Neuron (in vitro differentiated cells): Measurements from ENCODE around the gene GDF15.
"Not testable (repeated sequence)": the region's sequence is repeated elsewhere in the genome, so short reads cannot be mapped to it uniquely, and the experiment has no call there.

Experiments
- H2AFZ ChIP-seq: one replicate; pipeline ENCODE4 v1.6.1; 2013; ENCODE audit warnings: low read depth, mild to moderate bottlenecking, inconsistent platforms, low read length, moderate library complexity
- H3K27me3 ChIP-seq: one replicate; pipeline ENCODE4 v1.6.1; 2013; ENCODE audit warnings: low read length; ENCODE audit not compliant: insufficient read depth
- H3K36me3 ChIP-seq: one replicate; pipeline ENCODE4 v1.6.1; 2013; ENCODE audit warnings: low read length; ENCODE audit not compliant: insufficient read depth
- H3K4me1 ChIP-seq: one replicate; pipeline ENCODE4 v1.6.1; 2013; ENCODE audit warnings: low read length; ENCODE audit not compliant: insufficient read depth
- H3K4me3 ChIP-seq: 2 replicates; pipeline ENCODE4 v1.5.1; 2013; ENCODE audit warnings: mild to moderate bottlenecking, low read length, moderate library complexity
- H3K9me3 ChIP-seq: one replicate; pipeline ENCODE4 v1.6.1; 2013; ENCODE audit warnings: low read length

The GDF15 gene

GRCh38 chr19:18385675-18386542 is at the start of gene GDF15:
TSS of gene GDF15 (plus strand) at chr19:18386158. CDS start at chr19:18386190, 32 bp downstream.
- H2AFZ ChIP-seq: no peak within 1 kb of the TSS
- no peaks in the 10 kb centered on the region for H3K36me3 ChIP-seq
- H3K27me3 ChIP-seq: no peaks in the 10 kb centered on the region
- H3K4me3 ChIP-seq: peak within 1 kb of the TSS; percentile 0
- peaks cover 6% of the 10 kb centered on the region for H3K4me1 ChIP-seq
- no peaks in the 10 kb centered on the region for H3K9me3 ChIP-seq

- H3K4me3 ChIP-seq: no peak overlapping the region
- H3K36me3 ChIP-seq: no peaks in the 10 kb centered on the region
- peaks cover 8% of the 10 kb centered on the region for H3K4me1 ChIP-seq
- no peak overlapping the region for H2AFZ ChIP-seq
- no peaks in the 10 kb centered on the region for H3K9me3 ChIP-seq
- no peaks in the 10 kb centered on the region for H3K27me3 ChIP-seq
Measured at GRCh38 chr19:18338541-18338940, 47.4 kb upstream of the GDF15 start.

GRCh38 chr19:18339723-18340122 is 46.2 kb upstream of the GDF15 start:
- Histone ChIP-seq H3K4me1 (peaks cover 19% of the 10 kb centered on the region), H3K27me3 (no peaks in the 10 kb centered on the region), H3K9me3 (no peaks in the 10 kb centered on the region), H3K4me3 (peak overlapping the region; percentile 61), H2AFZ (no peak overlapping the region), H3K36me3 (no peaks in the 10 kb centered on the region)

- H3K4me1 ChIP-seq: peaks cover 24% of the 10 kb centered on the region
- no peaks in the 10 kb centered on the region for H3K36me3 ChIP-seq
- no peak within 1 kb of the TSS for H2AFZ ChIP-seq
- no peaks in the 10 kb centered on the region for H3K27me3 ChIP-seq
- no peaks in the 10 kb centered on the region for H3K9me3 ChIP-seq
- H3K4me3 ChIP-seq: peak within 1 kb of the TSS; percentile 61
Measured at GRCh38 chr19:18340190-18340989, 45.6 kb upstream of the GDF15 start, which contains the start of gene PGPEP1. TSS of gene PGPEP1 (plus strand) at chr19:18340598. CDS start at chr19:18340682, 84 bp downstream.

- peak overlapping the region; percentile 61 for H3K4me3 ChIP-seq
- no peak overlapping the region for H2AFZ ChIP-seq
- no peaks in the 10 kb centered on the region for H3K27me3 ChIP-seq
- no peaks in the 10 kb centered on the region for H3K9me3 ChIP-seq
- H3K4me1 ChIP-seq: peaks cover 24% of the 10 kb centered on the region
- H3K36me3 ChIP-seq: no peaks in the 10 kb centered on the region
Measured at GRCh38 chr19:18340990-18341868, 44.7 kb upstream of the GDF15 start.

GRCh38 chr19:18342090-18342632 is 43.8 kb upstream of the GDF15 start:
- no peak overlapping the region for H3K4me3 ChIP-seq
- no peak overlapping the region for H2AFZ ChIP-seq
- H3K9me3 ChIP-seq: no peaks in the 10 kb centered on the region
- H3K27me3 ChIP-seq: no peaks in the 10 kb centered on the region
- peaks cover 24% of the 10 kb centered on the region for H3K4me1 ChIP-seq
- H3K36me3 ChIP-seq: no peaks in the 10 kb centered on the region

GRCh38 chr19:18344582-18344950 is 41.4 kb upstream of the GDF15 start:
- no peak overlapping the region for H3K4me3 ChIP-seq
- no peak overlapping the region for H2AFZ ChIP-seq

GRCh38 chr19:18345296-18345695 is 40.7 kb upstream of the GDF15 start:
- H3K9me3 ChIP-seq: no peaks in the 10 kb centered on the region
- H3K4me3 ChIP-seq: no peak overlapping the region
- H3K4me1 ChIP-seq: peaks cover 24% of the 10 kb centered on the region
- H3K36me3 ChIP-seq: no peaks in the 10 kb centered on the region
- H3K27me3 ChIP-seq: no peaks in the 10 kb centered on the region
- H2AFZ ChIP-seq: no peak overlapping the region

More at GRCh38 chr19:18344582-18344950, 41.4 kb upstream of the GDF15 start:
- Histone ChIP-seq H3K9me3 (no peaks in the 10 kb centered on the region), H3K27me3 (no peaks in the 10 kb centered on the region), H3K36me3 (no peaks in the 10 kb centered on the region), H3K4me1 (peaks cover 24% of the 10 kb centered on the region)

- Histone ChIP-seq H2AFZ (no peak overlapping the region), H3K9me3 (no peaks in the 10 kb centered on the region), H3K36me3 (no peaks in the 10 kb centered on the region), H3K4me3 (no peak overlapping the region), H3K27me3 (no peaks in the 10 kb centered on the region), H3K4me1 (peaks cover 20% of the 10 kb centered on the region)
Measured at GRCh38 chr19:18346091-18346490, 39.9 kb upstream of the GDF15 start.

GRCh38 chr19:18348171-18348570 is 37.8 kb upstream of the GDF15 start:
- H3K27me3 ChIP-seq: no peaks in the 10 kb centered on the region
- no peak overlapping the region for H2AFZ ChIP-seq
- peaks cover 16% of the 10 kb centered on the region for H3K4me1 ChIP-seq
- H3K36me3 ChIP-seq: no peaks in the 10 kb centered on the region
- no peak overlapping the region for H3K4me3 ChIP-seq
- no peaks in the 10 kb centered on the region for H3K9me3 ChIP-seq

GRCh38 chr19:18348818-18349339 is 37.1 kb upstream of the GDF15 start:
- H3K27me3 ChIP-seq, H2AFZ ChIP-seq, H3K4me3 ChIP-seq, H3K9me3 ChIP-seq, H3K36me3 ChIP-seq: not testable (repeated sequence)
- H3K4me1 ChIP-seq: peaks cover 14% of the 10 kb centered on the region

- Histone ChIP-seq H3K4me1 (peaks cover 7% of the 10 kb centered on the region), H3K4me3 (no peak overlapping the region), H3K9me3 (no peaks in the 10 kb centered on the region), H2AFZ (no peak overlapping the region), H3K27me3 (no peaks in the 10 kb centered on the region), H3K36me3 (no peaks in the 10 kb centered on the region)
Measured at GRCh38 chr19:18349524-18350128, 36.3 kb upstream of the GDF15 start.
